Activated CD4-positive, alpha-beta memory T cell treated with anti-CD3 and anti-CD28 coated beads, Interleukin-2, amount 10 ng/mL, durations not matched to agents 7 days and 5 days (primary cell): ENCODE results near the gene RAB23. TPM values are rescaled to one million over a fixed set of nuclear protein-coding genes. Genes with fewer than 3 reads are reported as not detected.

ENCODE experiments used
- CTCF ChIA-PET: fragments of 350-600 bp; sonication (Branson Sonifier 250); formaldehyde crosslinking; loops from one replicate; lab custom pipeline; 2021; ENCODE audit warnings: antibody characterized with exemption, inconsistent platforms; lab: Charles Lee
- POLR2A ChIA-PET: fragments of 350-600 bp; sonication (Branson Sonifier 250); formaldehyde crosslinking; loops from one replicate; lab custom pipeline; 2021; ENCODE audit warnings: antibody characterized with exemption; lab: Charles Lee
- DNase-seq: peaks from one replicate; pipeline ENCODE4 v3.0.0-alpha.2; 2020
- H3K27ac Mint-ChIP-seq: one replicate; pipeline ENCODE4 v1.8.0; 2021; ENCODE audit warnings: mild to moderate bottlenecking, mixed read lengths
- H3K27me3 Mint-ChIP-seq: one replicate; pipeline ENCODE4 v1.8.0; 2021; ENCODE audit warnings: mixed read lengths
- H3K36me3 Mint-ChIP-seq: one replicate; pipeline ENCODE4 v1.8.0; 2021; ENCODE audit warnings: low read depth, mixed read lengths
- H3K4me1 Mint-ChIP-seq: one replicate; pipeline ENCODE4 v1.8.0; 2021; ENCODE audit warnings: mixed read lengths
- H3K4me3 Mint-ChIP-seq: one replicate; pipeline ENCODE4 v1.8.0; 2021; ENCODE audit warnings: mild to moderate bottlenecking, mixed read lengths
- H3K9me3 Mint-ChIP-seq: one replicate; pipeline ENCODE4 v1.8.0; 2021; ENCODE audit warnings: mixed read lengths
- total RNA-seq, 2 experiments: library from RNA; stranded (reverse); gene quantifications; one replicate each; pipeline ENCODE4 v1.2.3, GENCODE V29; 2021

The RAB23 gene
- total RNA-seq, 2 experiments from 2014 or later, result 3.0 to 3.5 TPM

- ChIA-PET CTCF (no interaction called here), POLR2A (no interaction called here)
- no peak overlapping the region for H3K27ac Mint-ChIP-seq
- H3K9me3 Mint-ChIP-seq, result no peaks in the 10 kb centered on the region
- no peaks in the 10 kb centered on the region for H3K27me3 Mint-ChIP-seq
- H3K4me3 Mint-ChIP-seq, result no peak overlapping the region
- H3K36me3 Mint-ChIP-seq, result peaks cover 16% of the 10 kb centered on the region
- DNase-seq, result no peak
- no peaks in the 10 kb centered on the region for H3K4me1 Mint-ChIP-seq
Observed at GRCh38 chr6:57195457-57195856, 26.6 kb downstream of the RAB23 start.

GRCh38 chr6:57193177-57193576 lies 28.9 kb downstream of the RAB23 start:
- no peaks in the 10 kb centered on the region for H3K27me3 Mint-ChIP-seq
- ChIA-PET CTCF (no interaction called here), POLR2A (no interaction called here)
- H3K4me3 Mint-ChIP-seq, result no peak overlapping the region
- no peaks in the 10 kb centered on the region for H3K4me1 Mint-ChIP-seq
- no peak overlapping the region for H3K27ac Mint-ChIP-seq
- DNase-seq, result no peak
- H3K9me3 Mint-ChIP-seq, result no peaks in the 10 kb centered on the region
- peaks cover 18% of the 10 kb centered on the region for H3K36me3 Mint-ChIP-seq

- CTCF ChIA-PET, result interaction anchor here (0.7 to 2.0 kb wide), 3 partner anchors 18 to 127 kb away, joined by 3 to 8 read pairs (median 5); partner anchors contain the start of genes BAG2 and PRIM2
- H3K4me1 Mint-ChIP-seq, result peaks cover 1% of the 10 kb centered on the region
- H3K27ac Mint-ChIP-seq, result no peak overlapping the region
- DNase-seq, result no peak
- H3K9me3 Mint-ChIP-seq, result no peaks in the 10 kb centered on the region
- peaks cover 26% of the 10 kb centered on the region for H3K36me3 Mint-ChIP-seq
- POLR2A ChIA-PET, result interaction anchor here (1.1 to 1.2 kb wide), 2 partner anchors 18 to 96 kb away, joined by 3 to 8 read pairs; partner anchors contain the start of gene BAG2
- H3K27me3 Mint-ChIP-seq, result no peaks in the 10 kb centered on the region
- no peak overlapping the region for H3K4me3 Mint-ChIP-seq
Observed at GRCh38 chr6:57190140-57190539, 32.0 kb downstream of the RAB23 start.

- CTCF ChIA-PET, result interaction anchor here (1.6 kb wide), 1 partner anchor 38 kb away, joined by 4 read pairs; the partner anchor contains the start of gene RAB23
- Mint-ChIP-seq H3K27me3 (no peaks in the 10 kb centered on the region), H3K9me3 (no peaks in the 10 kb centered on the region), H3K4me3 (no peak overlapping the region), H3K27ac (no peak overlapping the region), H3K36me3 (peaks cover 37% of the 10 kb centered on the region), H3K4me1 (peaks cover 5% of the 10 kb centered on the region)
- POLR2A ChIA-PET, result interaction anchor here (1.3 to 1.4 kb wide), 2 partner anchors 9 to 11 kb away, joined by 3 read pairs; no protein-coding TSS in a partner anchor
- DNase-seq, result no peak
Observed at GRCh38 chr6:57183336-57183735, 38.8 kb downstream of the RAB23 start.

GRCh38 chr6:57182017-57182432 lies 40.1 kb downstream of the RAB23 start:
- peaks cover 37% of the 10 kb centered on the region for H3K36me3 Mint-ChIP-seq
- H3K27ac Mint-ChIP-seq, result no peak overlapping the region
- DNase-seq, result no peak
- H3K27me3 Mint-ChIP-seq, result no peaks in the 10 kb centered on the region
- H3K4me1 Mint-ChIP-seq, result peaks cover 5% of the 10 kb centered on the region
- no peak overlapping the region for H3K4me3 Mint-ChIP-seq
- ChIA-PET POLR2A (no interaction called here), CTCF (no interaction called here)
- H3K9me3 Mint-ChIP-seq, result no peaks in the 10 kb centered on the region

- Mint-ChIP-seq H3K9me3 (no peaks in the 10 kb centered on the region), H3K27ac (no peak overlapping the region)
- CTCF ChIA-PET, result no interaction called here
Observed at GRCh38 chr6:57180596-57180995, 41.5 kb downstream of the RAB23 start.

GRCh38 chr6:57177545-57178265 lies 44.4 kb downstream of the RAB23 start:
- POLR2A ChIA-PET, result no interaction called here
- H3K9me3 Mint-ChIP-seq, result no peaks in the 10 kb centered on the region
- no peak for DNase-seq
- H3K4me3 Mint-ChIP-seq, result no peak overlapping the region
- CTCF ChIA-PET, result no interaction called here
- H3K4me1 Mint-ChIP-seq, result peaks cover 26% of the 10 kb centered on the region
- H3K36me3 Mint-ChIP-seq, result peaks cover 19% of the 10 kb centered on the region
- no peaks in the 10 kb centered on the region for H3K27me3 Mint-ChIP-seq
- no peak overlapping the region for H3K27ac Mint-ChIP-seq

More at GRCh38 chr6:57180596-57180995, 41.5 kb downstream of the RAB23 start:
- no peak for DNase-seq
- Mint-ChIP-seq H3K4me3 (no peak overlapping the region), H3K4me1 (peaks cover 7% of the 10 kb centered on the region), H3K27me3 (no peaks in the 10 kb centered on the region), H3K36me3 (peaks cover 31% of the 10 kb centered on the region)
- POLR2A ChIA-PET, result no interaction called here

- no peaks in the 10 kb centered on the region for H3K27me3 Mint-ChIP-seq
- ChIA-PET CTCF (no interaction called here), POLR2A (interaction anchor here (0.6 to 0.7 kb wide), 3 partner anchors 9 to 20 kb away, joined by 3 to 5 read pairs (median 3); no protein-coding TSS in a partner anchor)
- no peak overlapping the region for H3K4me3 Mint-ChIP-seq
- no peaks in the 10 kb centered on the region for H3K9me3 Mint-ChIP-seq
- no peak for DNase-seq
- H3K36me3 Mint-ChIP-seq, result peaks cover 11% of the 10 kb centered on the region
- H3K4me1 Mint-ChIP-seq, result peaks cover 44% of the 10 kb centered on the region
- H3K27ac Mint-ChIP-seq, result no peak overlapping the region
Observed at GRCh38 chr6:57174511-57174907, 47.6 kb downstream of the RAB23 start.

- H3K4me3 Mint-ChIP-seq, result peak overlapping the region; percentile 87
- ChIA-PET CTCF (no interaction called here), POLR2A (interaction anchor here (0.6 to 0.7 kb wide), 3 partner anchors 8 to 20 kb away, joined by 3 to 5 read pairs (median 3); no protein-coding TSS in a partner anchor)
- peak overlapping the region; percentile 85 for H3K27ac Mint-ChIP-seq
- no peak for DNase-seq
- H3K27me3 Mint-ChIP-seq, result no peaks in the 10 kb centered on the region
- peaks cover 11% of the 10 kb centered on the region for H3K36me3 Mint-ChIP-seq
- peaks cover 44% of the 10 kb centered on the region for H3K4me1 Mint-ChIP-seq
- H3K9me3 Mint-ChIP-seq, result no peaks in the 10 kb centered on the region
Observed at GRCh38 chr6:57173886-57174510, 48.1 kb downstream of the RAB23 start.

- Mint-ChIP-seq H3K9me3 (no peaks in the 10 kb centered on the region), H3K27ac (peak overlapping the region; percentile 85), H3K27me3 (no peaks in the 10 kb centered on the region), H3K4me1 (peaks cover 44% of the 10 kb centered on the region), H3K4me3 (peak overlapping the region; percentile 87), H3K36me3 (peaks cover 12% of the 10 kb centered on the region)
- ChIA-PET CTCF (interaction anchor here (0.7 to 2.5 kb wide), 6 partner anchors 12 to 208 kb away, joined by 3 to 7 read pairs (median 3); partner anchors contain the start of genes PRIM2 and RAB23), POLR2A (interaction anchor here (1.0 to 2.2 kb wide), 8 partner anchors 10 to 218 kb away, joined by 3 to 11 read pairs (median 4); partner anchors contain the start of genes BEND6, KIAA1586, PRIM2 and RAB23)
- DNase-seq, result peak; percentile 43
Observed at GRCh38 chr6:57173056-57173885, 48.8 kb downstream of the RAB23 start.

- Mint-ChIP-seq H3K9me3 (no peaks in the 10 kb centered on the region), H3K4me1 (peaks cover 44% of the 10 kb centered on the region), H3K36me3 (peaks cover 14% of the 10 kb centered on the region), H3K27ac (peak within 1 kb of the TSS; percentile 85), H3K27me3 (no peaks in the 10 kb centered on the region), H3K4me3 (peak within 1 kb of the TSS; percentile 87)
- ChIA-PET CTCF (interaction anchor here (0.7 to 2.5 kb wide), 9 partner anchors 11 to 269 kb away, joined by 3 to 7 read pairs (median 3); partner anchors contain the start of genes PRIM2 and RAB23), POLR2A (interaction anchor here (0.9 to 2.2 kb wide), 14 partner anchors 10 to 217 kb away, joined by 3 to 11 read pairs (median 4); partner anchors contain the start of genes BEND6, KIAA1586, PRIM2 and RAB23)
- peak; percentile 90 for DNase-seq
Observed at GRCh38 chr6:57172136-57173055, 49.7 kb downstream of the RAB23 start, which contains the start of gene BAG2. Gene BAG2, plus strand, starts transcription at chr6:57172326. Its CDS starts 372 bp downstream, at chr6:57172698.
